ENCODE measurements around the gene ANKRD55.

GRCh38 chr5:56155992-56156584 is 77.0 kb downstream of the ANKRD55 start:
- TF ChIP-seq EZH2 (IDR thresholded peaks at IDR 0.05; ENCODE audit: low read depth), result no peak
- no peak for TF ChIP-seq CTCF (conservative IDR thresholded peaks at IDR 0.05)

Measured in PC-9 (cell line).